HL-60 (cell line): ENCODE data around the gene VPS13A.

Source experiments
- DNase-seq, 2 experiments: peaks; one replicate each; pipeline ENCODE4 v3.0.0-alpha.2; 2010 to 2020; ENCODE audit warnings: low read depth in 1 of 2, low spot score in 1 of 2
- H3K27ac ChIP-seq: fragments of 250-450 bp; sonication (Bioruptor Pico); replicated peaks from 2 replicates; pipeline ENCODE4 v1.5.1; 2020; ENCODE audit warnings: mild to moderate bottlenecking, moderate library complexity
- H3K27me3 ChIP-seq: fragments of 250-450 bp; sonication (Bioruptor Pico); 2 replicates; pipeline ENCODE4 v1.5.1; 2021; ENCODE audit warnings: mild to moderate bottlenecking, moderate library complexity; ENCODE audit not compliant: insufficient read depth, poor library complexity, severe bottlenecking
- H3K4me3 ChIP-seq: replicated peaks from 2 replicates; pipeline ENCODE4 v1.5.1; 2011; ENCODE audit warnings: mild to moderate bottlenecking, control low read depth, low read length; ENCODE audit not compliant: insufficient read depth
- CTCF ChIP-seq: IDR thresholded peaks from one replicate; pipeline ENCODE4 v1.5.1; 2011; ENCODE audit warnings: low read length, control low read depth, inconsistent platforms; ENCODE audit not compliant: insufficient read depth
- GABPA ChIP-seq: IDR thresholded peaks from 2 replicates; pipeline ENCODE4 v1.6.1; 2012; ENCODE audit warnings: low read depth
- POLR2AphosphoS5 ChIP-seq: IDR thresholded peaks from 2 replicates; pipeline ENCODE4 v1.6.1; 2012; ENCODE audit warnings: low read depth
- REST ChIP-seq: IDR thresholded peaks from 2 replicates; pipeline ENCODE4 v1.6.1; 2012; ENCODE audit warnings: low read depth; ENCODE audit not compliant: insufficient replicate concordance
- SPI1 ChIP-seq: IDR thresholded peaks from 2 replicates; pipeline ENCODE4 v1.6.1; 2012; ENCODE audit warnings: low read depth, mild to moderate bottlenecking, borderline replicate concordance

The VPS13A gene

GRCh38 chr9:77177894-77178794 is 810 bp downstream of the VPS13A start:
- H3K4me3 ChIP-seq: peak overlapping the region; percentile 86
- no peaks in the 10 kb centered on the region for H3K27me3 ChIP-seq
- peak overlapping the region; percentile 76 for H3K27ac ChIP-seq
- peak; percentile 21 to 54 for DNase-seq
- TF ChIP-seq POLR2AphosphoS5: no peak; the same call in none of the 2 replicates
- no peak for TF ChIP-seq CTCF
- TF ChIP-seq REST: no peak
- TF ChIP-seq GABPA: 0 out of 2 replicates have a peak, but pooled peaks have one; percentile 11
- no peak for TF ChIP-seq SPI1

GRCh38 chr9:77180056-77180455 is 2.7 kb downstream of the VPS13A start:
- Histone ChIP-seq H3K27me3 (no peaks in the 10 kb centered on the region), H3K27ac (no peak overlapping the region), H3K4me3 (no peak overlapping the region)
- DNase-seq: no peak
- no peak for TF ChIP-seq CTCF
- TF ChIP-seq GABPA: no peak
- TF ChIP-seq SPI1: no peak
- no peak for TF ChIP-seq POLR2AphosphoS5
- TF ChIP-seq REST: no peak

GRCh38 chr9:77183581-77183980 is 6.2 kb downstream of the VPS13A start:
- Histone ChIP-seq H3K4me3 (no peak overlapping the region), H3K27ac (no peak overlapping the region), H3K27me3 (no peaks in the 10 kb centered on the region)
- no peak for TF ChIP-seq POLR2AphosphoS5
- no peak for TF ChIP-seq CTCF
- TF ChIP-seq REST: no peak
- no peak for TF ChIP-seq GABPA
- TF ChIP-seq SPI1: no peak
- no peak for DNase-seq
